Calu3 (cell line): ENCODE measurements around the gene COMMD3. TPM values are rescaled to one million over a fixed set of nuclear protein-coding genes. Genes with fewer than 3 reads are reported as not detected.

ENCODE experiments used
- BruUV-seq: library from RNA; stranded (reverse); fragments of 400-500 nt; replicated peaks from 2 replicates; lab custom pipeline; 2021; lab: Mats Ljungman, UMichigan
- CTCF ChIA-PET: fragments of 300-600 bp; sonication (Branson Sonifier 250); formaldehyde crosslinking; loops from one replicate; lab custom pipeline; 2022; ENCODE audit warnings: antibody characterized with exemption; lab: Charles Lee
- DNase-seq: peaks from one replicate; pipeline ENCODE4 v3.0.0; 2022
- H3K27ac Mint-ChIP-seq: one replicate; pipeline ENCODE4 v1.8.0; 2022; ENCODE audit warnings: mixed read lengths; ENCODE audit not compliant: unreplicated experiment
- H3K27me3 Mint-ChIP-seq: one replicate; pipeline ENCODE4 v1.8.0; 2022; ENCODE audit warnings: mixed read lengths; ENCODE audit not compliant: unreplicated experiment
- H3K36me3 Mint-ChIP-seq: one replicate; pipeline ENCODE4 v1.8.0; 2022; ENCODE audit warnings: mild to moderate bottlenecking, moderate library complexity, mixed read lengths; ENCODE audit not compliant: insufficient read depth, unreplicated experiment
- H3K4me1 Mint-ChIP-seq: one replicate; pipeline ENCODE4 v1.8.0; 2022; ENCODE audit warnings: mild to moderate bottlenecking, low read depth, mixed read lengths; ENCODE audit not compliant: unreplicated experiment
- H3K4me3 Mint-ChIP-seq: one replicate; pipeline ENCODE4 v1.8.0; 2022; ENCODE audit warnings: mild to moderate bottlenecking, low read depth, moderate library complexity, mixed read lengths; ENCODE audit not compliant: unreplicated experiment
- H3K9me3 Mint-ChIP-seq: one replicate; pipeline ENCODE4 v1.8.0; 2022; ENCODE audit warnings: low read depth, mixed read lengths; ENCODE audit not compliant: unreplicated experiment
- CTCF ChIP-seq: fragments of 200-600 bp; IDR thresholded peaks from one replicate; pipeline ENCODE4 v1.8.0; 2022; ENCODE audit warnings: antibody characterized with exemption; ENCODE audit not compliant: unreplicated experiment
- intact Hi-C: fragments of 100-400 bp; cut with micrococcal nuclease; formaldehyde crosslinking; loops from one replicate; pipeline ENCODE4 v1.10.0; 2022; ENCODE audit not compliant: unreplicated experiment
- total RNA-seq: library from RNA; stranded (reverse); gene quantifications from 2 replicates; pipeline ENCODE4 v1.2.3, GENCODE V29; 2022

The COMMD3 gene
- total RNA-seq, 1 experiment from 2014 or later, result 39.5 TPM

DNA sequence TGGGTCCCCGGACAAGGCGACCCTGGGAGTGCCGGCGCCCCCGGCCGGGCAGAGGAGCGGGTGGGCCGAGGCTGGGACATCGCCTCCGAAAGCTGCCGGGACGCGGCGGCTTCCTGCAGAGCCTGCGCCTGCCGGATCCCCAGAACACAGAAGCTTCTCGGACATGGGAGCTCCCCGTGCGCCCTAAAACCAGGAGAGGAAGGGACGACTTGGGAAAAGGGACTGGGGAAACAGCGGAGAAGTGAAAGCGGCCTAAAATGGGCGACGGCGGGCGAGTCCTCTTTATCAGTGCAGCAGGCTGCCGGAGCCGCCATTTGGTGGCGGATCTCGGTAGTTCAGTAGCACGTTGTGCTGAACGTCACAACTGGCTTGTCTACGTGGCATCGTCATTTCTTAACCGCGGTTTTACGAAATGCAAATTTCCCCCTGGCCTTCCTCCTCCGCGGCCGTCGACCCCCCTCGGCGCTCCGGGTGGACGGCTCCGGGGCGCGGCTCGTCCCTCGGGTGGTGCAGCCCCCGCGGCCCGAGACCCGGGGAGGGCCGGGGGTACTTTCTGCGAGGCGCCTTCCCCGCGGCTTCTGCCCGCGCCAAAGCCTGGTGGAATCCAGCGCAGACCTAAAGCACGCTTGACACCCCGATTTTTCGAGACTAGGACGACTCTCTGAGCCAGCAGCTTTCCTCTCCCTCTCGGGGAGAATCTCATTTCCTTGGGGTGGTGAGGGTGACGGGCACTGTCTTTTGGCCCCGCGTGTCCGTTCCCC, 19.2 kb downstream of the COMMD3 start:
- CTCF ChIA-PET, result no interaction called here
- peak; percentile 16 for DNase-seq
- TF ChIP-seq CTCF, result no peak

DNA sequence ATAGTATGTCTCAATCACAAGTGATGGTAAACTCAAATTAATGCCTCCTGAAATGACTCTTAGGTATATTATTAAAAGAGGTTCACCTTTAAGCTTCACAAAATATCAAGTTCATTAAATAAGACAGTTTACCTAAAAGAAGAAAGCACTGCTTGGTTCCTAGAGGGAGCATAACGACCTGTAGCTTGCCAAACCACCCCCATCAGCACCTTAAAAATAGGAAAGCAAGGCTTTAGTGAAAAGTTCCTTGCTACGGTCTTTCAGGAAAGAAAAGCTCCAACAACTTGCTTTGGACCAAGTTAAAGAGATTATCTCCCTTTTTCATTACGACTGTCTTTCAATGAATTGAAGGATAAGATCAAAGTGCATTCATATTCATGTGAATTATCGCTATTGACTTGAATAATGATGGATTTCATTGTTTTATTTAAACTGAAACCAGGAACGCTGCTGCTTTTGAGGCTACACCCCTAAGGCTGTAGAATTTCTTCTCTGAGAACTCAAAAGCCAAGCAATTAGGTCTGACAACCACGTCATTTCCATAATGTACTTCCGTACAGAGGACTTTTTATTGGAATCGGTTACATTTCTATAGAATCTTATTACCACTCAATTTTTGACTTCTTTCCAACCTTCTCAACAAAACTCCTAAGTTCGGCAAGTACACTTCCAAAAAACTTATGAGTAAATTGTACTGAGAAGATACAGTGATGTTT, 22.2 kb downstream of the COMMD3 start:
- no peak overlapping the region for H3K4me3 Mint-ChIP-seq
- intact Hi-C loops, result no loop called here
- peaks cover 14% of the 10 kb centered on the region for H3K36me3 Mint-ChIP-seq
- no peak overlapping the region for H3K27ac Mint-ChIP-seq
- CTCF ChIA-PET, result interaction anchor here (0.5 kb wide), 1 partner anchor 467 kb away, joined by 3 read pairs; no protein-coding TSS in a partner anchor
- BruUV-seq, result no TSS peak
- DNase-seq, result no peak
- no peaks in the 10 kb centered on the region for H3K9me3 Mint-ChIP-seq
- no peaks in the 10 kb centered on the region for H3K4me1 Mint-ChIP-seq
- peaks cover 39% of the 10 kb centered on the region for H3K27me3 Mint-ChIP-seq
- no peak for TF ChIP-seq CTCF

More for the DNA sequence above, 19.2 kb downstream of the COMMD3 start:
- intact Hi-C loops, result no loop called here
- no peak overlapping the region for H3K27ac Mint-ChIP-seq
- no TSS peak for BruUV-seq
- H3K4me1 Mint-ChIP-seq, result no peaks in the 10 kb centered on the region
- peak overlapping the region; percentile 64 for H3K4me3 Mint-ChIP-seq
- H3K9me3 Mint-ChIP-seq, result no peaks in the 10 kb centered on the region
- H3K36me3 Mint-ChIP-seq, result peaks cover 6% of the 10 kb centered on the region
- peaks cover 13% of the 10 kb centered on the region for H3K27me3 Mint-ChIP-seq

GRCh38 chr10:22338931-22339330, 22.7 kb downstream of the COMMD3 start:
- intact Hi-C loops, result no loop called here
- BruUV-seq, result no TSS peak
- CTCF ChIA-PET, result no interaction called here
- no peak for TF ChIP-seq CTCF
- no peak overlapping the region for H3K4me3 Mint-ChIP-seq
- H3K9me3 Mint-ChIP-seq, result no peaks in the 10 kb centered on the region
- peaks cover 14% of the 10 kb centered on the region for H3K36me3 Mint-ChIP-seq
- no peaks in the 10 kb centered on the region for H3K4me1 Mint-ChIP-seq
- DNase-seq, result no peak
- no peak overlapping the region for H3K27ac Mint-ChIP-seq
- peaks cover 45% of the 10 kb centered on the region for H3K27me3 Mint-ChIP-seq

- BruUV-seq, result no TSS peak
- peak overlapping the region; percentile 47 for H3K27ac Mint-ChIP-seq
- TF ChIP-seq CTCF, result no peak
- CTCF ChIA-PET, result interaction anchor here (0.6 to 1.4 kb wide), 11 partner anchors 14 to 649 kb away, joined by 3 to 7 read pairs (median 3); partner anchors contain the start of gene COMMD3
- no peaks in the 10 kb centered on the region for H3K9me3 Mint-ChIP-seq
- intact Hi-C loops, result loop anchor here (5.0 kb wide), 2 partner anchors 87 to 647 kb away; no protein-coding TSS in a partner anchor
- H3K4me3 Mint-ChIP-seq, result peak overlapping the region; percentile 77
- H3K36me3 Mint-ChIP-seq, result peaks cover 14% of the 10 kb centered on the region
- peaks cover 54% of the 10 kb centered on the region for H3K27me3 Mint-ChIP-seq
- H3K4me1 Mint-ChIP-seq, result no peaks in the 10 kb centered on the region
- DNase-seq, result no peak
Observed at GRCh38 chr10:22339761-22340328, 23.7 kb downstream of the COMMD3 start.
